Colonic mucosa (tissue), 4 donors: ENCODE measurements around the gene MTTP. TPM values are rescaled to one million over a fixed set of nuclear protein-coding genes. Genes with fewer than 3 reads are reported as not detected.

Source experiments
- DNase-seq: peaks from one replicate; pipeline ENCODE4 v3.0.0-alpha.2; 2020
- H3K27ac ChIP-seq: fragments of 200-600 bp; one replicate; pipeline ENCODE4 v1.8.0; 2021
- H3K27me3 ChIP-seq: fragments of 200-600 bp; one replicate; pipeline ENCODE4 v1.8.0; 2021
- H3K36me3 ChIP-seq: fragments of 200-600 bp; one replicate; pipeline ENCODE4 v1.8.0; 2021
- H3K4me1 ChIP-seq: fragments of 200-600 bp; one replicate; pipeline ENCODE4 v1.8.0; 2021; ENCODE audit warnings: mild to moderate bottlenecking
- H3K4me3 ChIP-seq: fragments of 200-600 bp; one replicate; pipeline ENCODE4 v1.8.0; 2021
- H3K9ac ChIP-seq, 2 donors: one replicate each; pipeline ENCODE4 v1.7.0; 2013; ENCODE audit warnings: control low read depth in 2 of 2, low read depth in 2 of 2, low read length in 2 of 2
- H3K9me3 ChIP-seq: fragments of 200-600 bp; one replicate; pipeline ENCODE4 v1.8.0; 2021
- intact Hi-C: fragments of 100-400 bp; cut with DNase I; formaldehyde crosslinking; loops from one replicate; pipeline ENCODE4 v1.14.1; 2022
- total RNA-seq, 2 donors: library from RNA; stranded (reverse); fragmentation: NEBNext Ultra II Directional in 1 of 2; extraction: Animal tissue kit (Norgen Biotek cat#: 25700) in 1 of 2; gene quantifications; one replicate each; pipeline ENCODE4 v1.2.1, GENCODE V29; 2021
- TF ChIP-seq, protein P1 (sequence below): fragments of 200-600 bp; IDR thresholded peaks from one replicate; pipeline ENCODE4 v1.8.0; 2022; ENCODE audit warnings: antibody characterized with exemption, mild to moderate bottlenecking
- donor health status: healthy.
- donor health status: DM: no; HTN: no; CAD: no.
- donor health status: DM: no; HTN: no; CAD: no.

MTTP gene
- total RNA-seq, 2 donors from 2014 or later = 0.69 to 1.3 TPM

GRCh38 chr4:99571883-99572282 lies 2.7 kb upstream of the MTTP start:
- no peaks in the 10 kb centered on the region for H3K36me3 ChIP-seq
- TF ChIP-seq, protein P1, sequence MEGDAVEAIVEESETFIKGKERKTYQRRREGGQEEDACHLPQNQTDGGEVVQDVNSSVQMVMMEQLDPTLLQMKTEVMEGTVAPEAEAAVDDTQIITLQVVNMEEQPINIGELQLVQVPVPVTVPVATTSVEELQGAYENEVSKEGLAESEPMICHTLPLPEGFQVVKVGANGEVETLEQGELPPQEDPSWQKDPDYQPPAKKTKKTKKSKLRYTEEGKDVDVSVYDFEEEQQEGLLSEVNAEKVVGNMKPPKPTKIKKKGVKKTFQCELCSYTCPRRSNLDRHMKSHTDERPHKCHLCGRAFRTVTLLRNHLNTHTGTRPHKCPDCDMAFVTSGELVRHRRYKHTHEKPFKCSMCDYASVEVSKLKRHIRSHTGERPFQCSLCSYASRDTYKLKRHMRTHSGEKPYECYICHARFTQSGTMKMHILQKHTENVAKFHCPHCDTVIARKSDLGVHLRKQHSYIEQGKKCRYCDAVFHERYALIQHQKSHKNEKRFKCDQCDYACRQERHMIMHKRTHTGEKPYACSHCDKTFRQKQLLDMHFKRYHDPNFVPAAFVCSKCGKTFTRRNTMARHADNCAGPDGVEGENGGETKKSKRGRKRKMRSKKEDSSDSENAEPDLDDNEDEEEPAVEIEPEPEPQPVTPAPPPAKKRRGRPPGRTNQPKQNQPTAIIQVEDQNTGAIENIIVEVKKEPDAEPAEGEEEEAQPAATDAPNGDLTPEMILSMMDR = no peak
- DNase-seq = no peak
- no peaks in the 10 kb centered on the region for H3K27me3 ChIP-seq
- H3K9ac ChIP-seq = no peak overlapping the region
- H3K9me3 ChIP-seq = no peaks in the 10 kb centered on the region
- H3K4me1 ChIP-seq = no peaks in the 10 kb centered on the region
- no peak overlapping the region for H3K4me3 ChIP-seq
- intact Hi-C loops = no loop called here
- H3K27ac ChIP-seq = no peak overlapping the region

GRCh38 chr4:99572527-99573240 lies 1.9 kb upstream of the MTTP start:
- no peak overlapping the region for H3K27ac ChIP-seq
- H3K27me3 ChIP-seq = no peaks in the 10 kb centered on the region
- DNase-seq = no peak
- no peak overlapping the region for H3K4me3 ChIP-seq
- intact Hi-C loops = no loop called here
- TF ChIP-seq, protein P1 = no peak
- no peaks in the 10 kb centered on the region for H3K9me3 ChIP-seq
- no peaks in the 10 kb centered on the region for H3K36me3 ChIP-seq
- H3K4me1 ChIP-seq = no peaks in the 10 kb centered on the region
- H3K9ac ChIP-seq = no peak overlapping the region

- intact Hi-C loops = no loop called here
- no peaks in the 10 kb centered on the region for H3K36me3 ChIP-seq
- no peak overlapping the region for H3K9ac ChIP-seq
- no peaks in the 10 kb centered on the region for H3K27me3 ChIP-seq
- TF ChIP-seq, protein P1 = no peak
- no peak overlapping the region for H3K27ac ChIP-seq
- H3K9me3 ChIP-seq = no peaks in the 10 kb centered on the region
- no peak for DNase-seq
- peaks cover 3% of the 10 kb centered on the region for H3K4me1 ChIP-seq
- no peak overlapping the region for H3K4me3 ChIP-seq
These were observed 772 bp upstream of the MTTP start for GRCh38 chr4:99573735-99574368.

- no peak overlapping the region for H3K4me3 ChIP-seq
- no peak overlapping the region for H3K9ac ChIP-seq
- no peaks in the 10 kb centered on the region for H3K27me3 ChIP-seq
- H3K4me1 ChIP-seq = peaks cover 3% of the 10 kb centered on the region
- no peak overlapping the region for H3K27ac ChIP-seq
- TF ChIP-seq, protein P1 = no peak
- intact Hi-C loops = no loop called here
- H3K36me3 ChIP-seq = no peaks in the 10 kb centered on the region
- DNase-seq = no peak
- no peaks in the 10 kb centered on the region for H3K9me3 ChIP-seq
These were observed 4.1 kb downstream of the MTTP start for GRCh38 chr4:99578714-99579113.

- Histone ChIP-seq H3K27ac (no peak overlapping the region), H3K4me1 (no peaks in the 10 kb centered on the region), H3K4me3 (no peak overlapping the region), H3K9ac (no peak overlapping the region), H3K36me3 (no peaks in the 10 kb centered on the region), H3K9me3 (no peaks in the 10 kb centered on the region), H3K27me3 (no peaks in the 10 kb centered on the region)
- intact Hi-C loops = no loop called here
- DNase-seq = no peak
- TF ChIP-seq, protein P1 = no peak
These were observed 10.9 kb downstream of the MTTP start for GRCh38 chr4:99585516-99585915.
